Ectodermal cell (in vitro differentiated cells): ENCODE measurements around the gene OR2A42.
"Not testable (repeated sequence)": the region's sequence is repeated elsewhere in the genome, so short reads cannot be mapped to it uniquely, and the experiment has no call there.

Source experiments
- H3K27ac ChIP-seq: 2 replicates; pipeline ENCODE4 v1.7.0; 2013; ENCODE audit warnings: mild to moderate bottlenecking, low read depth, low read length; ENCODE audit not compliant: insufficient read depth, poor library complexity, severe bottlenecking
- H3K27me3 ChIP-seq: 2 replicates; pipeline ENCODE4 v1.7.0; 2013; ENCODE audit warnings: mild to moderate bottlenecking, low read length; ENCODE audit not compliant: insufficient read depth, control insufficient read depth, poor library complexity, severe bottlenecking
- H3K36me3 ChIP-seq: one replicate; pipeline ENCODE4 v1.7.0; 2013; ENCODE audit warnings: low read length; ENCODE audit not compliant: control insufficient read depth, insufficient read depth
- H3K4me1 ChIP-seq: one replicate; pipeline ENCODE4 v1.7.0; 2013; ENCODE audit warnings: low read length; ENCODE audit not compliant: control insufficient read depth, insufficient read depth
- H3K4me3 ChIP-seq: 2 replicates; pipeline ENCODE4 v1.7.0; 2013; ENCODE audit warnings: low read depth, low read length, control low read depth; ENCODE audit not compliant: insufficient read depth
- H3K9me3 ChIP-seq: 2 replicates; pipeline ENCODE4 v1.7.0; 2013; ENCODE audit warnings: mild to moderate bottlenecking, low read length, moderate library complexity; ENCODE audit not compliant: control insufficient read depth
- WGBS, 2 experiments: methylation state at CpG; one replicate each; pipeline ENCODE4 v1.1.7; 2013; ENCODE audit warnings: missing lambda C conversion rate in 2 of 2; 5-methylcytosine and 5-hydroxymethylcytosine counted together

OR2A42 gene

DNA sequence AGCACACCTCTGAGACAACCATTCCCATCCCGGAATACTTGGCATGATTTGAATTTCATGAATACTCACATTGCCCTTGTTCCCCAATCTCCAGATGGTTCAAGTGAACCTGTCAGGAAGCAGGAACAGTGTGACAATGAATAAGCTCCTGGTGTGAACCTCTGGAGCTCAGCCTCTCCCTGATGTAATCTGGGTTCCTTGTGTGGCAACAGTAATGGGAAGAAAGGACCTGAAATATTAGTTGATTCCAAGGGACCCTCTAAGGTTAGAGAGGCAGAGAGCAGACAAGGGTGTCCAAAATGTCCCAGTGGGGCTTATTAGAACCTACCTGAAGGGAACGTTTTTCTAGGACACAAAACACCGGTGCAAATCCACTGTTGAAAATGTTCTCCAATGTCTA is 16.7 kb upstream of the OR2A42 start:
- H3K4me3 ChIP-seq: no peak overlapping the region
- no peaks in the 10 kb centered on the region for H3K27me3 ChIP-seq
- H3K36me3 ChIP-seq: no peaks in the 10 kb centered on the region
- no peaks in the 10 kb centered on the region for H3K4me1 ChIP-seq
- 88 to 96% methylated on average over 2 to 3 of the region's 3 CpGs for WGBS, 2 experiments
- no peak overlapping the region for H3K27ac ChIP-seq
- no peaks in the 10 kb centered on the region for H3K9me3 ChIP-seq

DNA sequence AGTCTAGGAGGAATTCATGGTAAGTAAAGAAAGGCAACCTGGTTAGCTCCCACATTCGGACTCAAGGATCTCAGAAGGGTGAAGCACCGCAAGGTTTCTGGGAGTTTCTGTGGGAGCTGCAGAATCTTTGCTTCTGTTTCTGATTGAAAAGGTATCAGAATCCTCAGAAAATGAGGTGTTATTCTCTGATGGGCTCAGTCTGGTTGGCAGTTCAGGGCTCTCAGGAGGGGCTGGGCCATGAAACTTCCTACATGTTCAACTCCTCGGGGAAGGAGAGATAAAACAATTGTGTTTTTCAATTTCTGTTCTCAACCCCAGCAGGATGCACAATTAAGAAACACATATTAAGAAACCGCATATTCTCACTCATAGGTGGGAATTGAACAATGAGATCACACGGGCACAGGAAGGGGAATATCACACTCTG is 16.1 kb upstream of the OR2A42 start:
- H3K36me3 ChIP-seq: no peaks in the 10 kb centered on the region
- H3K9me3 ChIP-seq: no peaks in the 10 kb centered on the region
- H3K27ac ChIP-seq: no peak overlapping the region
- H3K4me3 ChIP-seq: no peak overlapping the region
- WGBS, 2 experiments: 84 to 92% methylated on average over 5 of the region's 5 CpGs
- no peaks in the 10 kb centered on the region for H3K4me1 ChIP-seq
- no peaks in the 10 kb centered on the region for H3K27me3 ChIP-seq

DNA sequence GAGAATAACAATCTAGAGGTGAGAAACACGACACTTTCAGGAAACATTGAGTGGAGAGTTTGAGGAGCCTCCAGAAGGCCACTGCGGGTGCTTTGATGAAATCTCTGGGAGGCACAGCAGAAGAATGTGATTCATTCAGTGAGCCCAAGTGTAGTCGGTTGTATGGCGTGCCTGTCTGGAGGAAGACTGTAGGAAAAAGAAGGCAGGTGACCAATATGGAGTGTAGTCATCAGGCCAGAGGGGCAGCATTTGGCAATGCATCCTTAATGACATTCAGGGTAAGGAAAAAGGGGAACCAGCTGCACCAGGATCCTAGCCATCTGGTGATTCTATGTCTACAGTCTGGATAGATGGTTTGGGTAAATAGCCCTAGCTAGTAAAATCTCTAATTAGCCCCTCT is 12.9 kb upstream of the OR2A42 start:
- no CpG with 5 or more reads among the region's 4 CpGs for WGBS, 2 experiments
- not testable (repeated sequence) for H3K27ac ChIP-seq, H3K4me3 ChIP-seq, H3K36me3 ChIP-seq, H3K27me3 ChIP-seq, H3K9me3 ChIP-seq, H3K4me1 ChIP-seq

DNA sequence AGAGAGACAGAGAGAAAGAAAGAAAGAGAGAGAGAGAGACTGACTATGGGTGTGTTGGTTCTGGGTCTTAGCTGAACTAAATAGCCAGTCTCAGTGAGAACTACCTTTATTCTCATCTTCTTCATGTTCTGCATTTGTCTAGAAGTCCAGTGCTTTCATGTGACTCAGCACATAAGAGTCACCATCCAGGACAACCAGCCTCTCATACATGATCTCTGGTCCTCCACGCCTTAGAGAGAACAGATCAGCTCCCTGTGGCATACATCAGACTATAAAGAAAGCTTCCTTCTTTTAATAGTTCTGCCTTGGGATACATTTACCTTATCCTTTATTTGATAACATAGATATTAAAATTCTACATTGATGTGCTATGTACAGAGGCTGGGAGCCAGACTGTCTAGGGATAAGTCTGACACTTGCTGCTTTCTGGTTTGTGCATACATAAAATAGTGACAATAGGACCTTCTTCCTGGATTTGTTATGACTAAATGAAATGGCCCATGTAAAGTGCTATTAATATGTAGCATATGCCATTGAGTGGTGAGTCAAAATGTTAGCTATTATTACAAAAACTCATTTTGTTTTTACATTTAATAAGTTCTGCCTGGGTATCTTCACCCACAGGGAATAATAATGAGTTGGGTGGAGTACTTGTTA is 8.4 kb upstream of the OR2A42 start:
- not testable (repeated sequence) for H3K27ac ChIP-seq, H3K4me1 ChIP-seq, H3K36me3 ChIP-seq, H3K27me3 ChIP-seq, H3K9me3 ChIP-seq, H3K4me3 ChIP-seq
- WGBS, 2 experiments: no CpG with 5 or more reads among the region's 1 CpG

DNA sequence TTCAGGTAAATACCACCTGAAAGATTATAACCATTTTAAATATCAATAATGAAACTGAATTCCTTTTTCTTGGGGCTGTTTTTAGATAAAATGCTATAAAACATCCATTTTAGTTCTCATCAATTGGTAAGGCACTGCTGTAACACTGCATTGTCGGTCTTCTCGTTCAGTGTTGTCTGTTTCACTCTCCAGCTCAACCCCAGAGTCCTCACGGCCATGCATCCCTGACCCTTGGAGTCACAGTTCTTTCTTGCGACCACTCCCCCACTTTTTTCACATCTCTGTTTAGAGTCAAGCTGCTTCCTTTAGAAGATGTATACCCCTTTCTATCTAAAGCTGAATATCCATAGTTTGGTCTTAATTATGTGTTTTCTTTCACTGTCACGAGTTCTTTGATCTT is 7.6 kb upstream of the OR2A42 start:
- not testable (repeated sequence) for H3K36me3 ChIP-seq, H3K4me3 ChIP-seq, H3K4me1 ChIP-seq, H3K27ac ChIP-seq, H3K9me3 ChIP-seq, H3K27me3 ChIP-seq
- no CpG with 5 or more reads among the region's 5 CpGs for WGBS, 2 experiments

DNA sequence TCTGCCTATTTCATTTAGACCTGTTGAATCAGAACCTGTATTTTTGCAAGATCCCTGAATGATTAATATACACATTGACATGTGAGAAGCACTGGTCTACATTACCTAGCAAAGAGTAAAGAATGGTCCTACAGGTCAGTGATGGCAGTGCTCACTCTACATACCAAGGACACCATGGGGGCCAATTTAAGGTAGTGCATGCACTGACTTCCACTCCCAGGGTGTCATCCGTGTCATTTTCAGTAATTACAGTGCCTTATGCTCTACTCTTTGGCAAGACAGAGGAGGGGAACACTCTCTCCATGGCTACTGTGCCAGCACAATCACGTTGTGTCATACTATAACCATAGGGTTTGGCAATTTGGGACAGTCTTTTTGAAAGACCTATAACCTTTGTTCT is 6.0 kb upstream of the OR2A42 start:
- not testable (repeated sequence) for H3K4me3 ChIP-seq, H3K9me3 ChIP-seq, H3K4me1 ChIP-seq, H3K27me3 ChIP-seq, H3K36me3 ChIP-seq, H3K27ac ChIP-seq
- no CpG with 5 or more reads among the region's 2 CpGs for WGBS, 2 experiments

DNA sequence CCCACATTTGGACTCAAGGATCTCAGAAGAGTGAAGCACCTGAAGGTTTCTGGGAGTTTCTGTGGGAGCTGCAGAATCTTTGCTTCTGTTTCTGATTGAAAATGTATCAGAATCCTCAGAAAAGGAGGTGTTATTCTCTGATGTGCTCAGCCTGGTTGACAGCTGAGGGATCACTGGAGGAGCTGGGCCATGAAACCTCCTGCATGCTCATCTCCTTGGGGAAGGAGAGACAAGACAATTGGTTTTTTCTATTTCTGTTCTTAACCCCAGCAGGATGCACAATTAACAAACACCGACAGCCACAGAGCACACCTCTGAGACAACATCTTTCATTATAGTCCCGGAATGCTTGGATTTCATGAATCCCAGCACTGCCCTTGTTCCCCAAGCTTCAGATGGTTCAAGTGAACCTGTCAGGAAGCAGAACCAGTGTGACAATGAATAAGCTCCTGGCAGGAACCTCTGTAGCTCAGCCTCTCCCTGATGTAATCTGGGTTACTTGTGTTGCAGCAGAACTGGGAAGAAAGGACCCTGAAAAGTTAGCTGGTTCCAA is 799 bp downstream of the OR2A42 start:
- not testable (repeated sequence) for H3K4me1 ChIP-seq, H3K27ac ChIP-seq, H3K27me3 ChIP-seq, H3K4me3 ChIP-seq, H3K9me3 ChIP-seq, H3K36me3 ChIP-seq
- 43 to 44% methylated on average over 1 of the region's 2 CpGs for WGBS, 2 experiments

DNA sequence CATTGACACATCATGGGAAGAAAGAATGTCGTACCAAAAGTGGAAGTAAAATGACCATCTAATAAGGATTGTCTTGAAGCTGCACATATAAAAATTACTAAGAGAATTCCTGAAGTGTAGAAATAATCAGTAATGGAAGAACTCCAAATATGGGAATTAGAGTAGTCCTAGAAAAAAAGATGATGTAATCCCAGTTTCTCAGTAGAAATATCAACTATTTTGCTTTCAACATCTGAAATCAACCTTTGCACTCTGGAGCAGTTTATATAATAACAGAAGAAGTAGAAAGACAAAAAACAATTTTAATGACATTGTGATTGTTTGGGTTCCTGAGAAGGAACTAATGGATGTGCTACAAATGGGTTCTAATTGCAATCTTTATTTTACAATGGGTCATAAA is 6.4 kb downstream of the OR2A42 start:
- H3K4me3 ChIP-seq, H3K36me3 ChIP-seq, H3K9me3 ChIP-seq, H3K4me1 ChIP-seq, H3K27me3 ChIP-seq, H3K27ac ChIP-seq: not testable (repeated sequence)
- WGBS, 2 experiments: no CpG with 5 or more reads among the region's 1 CpG

DNA sequence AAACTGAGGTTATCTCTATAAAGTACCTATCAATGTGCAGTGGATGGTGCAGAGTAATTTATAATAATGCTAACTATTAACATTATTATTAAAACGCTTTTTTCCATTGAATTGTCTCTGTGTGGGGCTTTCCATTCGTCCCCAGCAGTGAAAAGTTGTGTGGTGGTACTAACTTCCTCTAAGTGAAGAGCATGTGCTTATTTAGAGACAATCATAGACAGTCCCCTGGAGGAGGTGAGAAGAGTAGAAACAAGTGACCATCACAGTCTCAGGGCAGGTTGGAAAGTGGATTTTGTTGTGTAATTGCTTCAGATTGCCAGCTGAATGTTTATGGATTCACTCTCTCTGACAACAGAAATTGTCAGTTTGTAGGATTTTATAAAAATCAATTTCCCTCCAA is 8.4 kb downstream of the OR2A42 start:
- not testable (repeated sequence) for H3K4me3 ChIP-seq, H3K27ac ChIP-seq, H3K9me3 ChIP-seq, H3K27me3 ChIP-seq, H3K4me1 ChIP-seq, H3K36me3 ChIP-seq
- WGBS, 2 experiments: no CpG with 5 or more reads among the region's 2 CpGs

DNA sequence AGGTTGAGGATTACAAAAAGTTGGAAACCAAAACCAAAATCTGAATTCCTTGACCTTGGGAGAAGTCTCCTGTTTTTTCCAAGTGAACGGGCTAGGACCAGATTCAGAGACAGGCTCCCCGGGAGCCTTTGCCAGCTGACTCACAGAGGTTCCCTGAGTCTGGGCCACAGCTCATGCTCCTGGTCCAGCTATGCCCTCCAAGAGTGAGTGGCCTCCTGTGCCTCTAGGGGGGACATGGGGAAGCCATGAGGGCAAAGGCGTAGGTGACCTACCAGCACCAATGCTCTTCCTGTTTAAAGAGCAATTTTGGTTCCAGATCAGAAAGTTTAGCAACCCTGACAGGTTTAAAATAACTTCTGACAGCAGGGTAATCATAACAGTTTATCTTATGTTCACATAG is 10.6 kb downstream of the OR2A42 start:
- H3K4me3 ChIP-seq, H3K27me3 ChIP-seq, H3K4me1 ChIP-seq, H3K9me3 ChIP-seq, H3K36me3 ChIP-seq, H3K27ac ChIP-seq: not testable (repeated sequence)
- WGBS, 2 experiments: 75 to 96% methylated on average over 1 of the region's 3 CpGs

DNA sequence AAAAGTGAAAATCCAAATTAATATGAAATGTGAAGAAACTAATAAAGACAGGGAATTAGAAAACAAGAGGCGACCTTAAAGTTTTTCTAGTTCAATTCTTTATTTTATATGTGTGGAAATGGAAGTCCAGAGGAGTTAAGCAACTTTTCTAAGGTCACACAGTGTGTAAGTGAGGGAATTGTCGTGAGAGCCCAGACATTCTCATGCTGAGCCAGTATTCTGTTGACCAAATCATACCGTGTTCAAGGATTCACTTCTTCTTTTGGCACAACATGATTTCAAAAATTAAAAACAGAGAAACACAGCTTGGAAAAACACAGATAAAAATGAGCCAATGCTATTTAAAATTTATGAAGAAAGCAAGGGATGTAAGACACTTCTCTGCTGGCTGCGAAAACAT is 12.5 kb downstream of the OR2A42 start:
- H3K9me3 ChIP-seq, H3K4me1 ChIP-seq, H3K27me3 ChIP-seq, H3K4me3 ChIP-seq, H3K36me3 ChIP-seq, H3K27ac ChIP-seq: not testable (repeated sequence)
- 97% methylated on average over 1 to 2 of the region's 4 CpGs for WGBS, 2 experiments
